Fibroblast of lung (primary cell): ENCODE results near the gene RCOR1. TPM values are rescaled to one million over a fixed set of nuclear protein-coding genes. Genes with fewer than 3 reads are reported as not detected.

Source experiments
- DNase-seq, 2 donors: peaks; one replicate each; pipeline versions ENCODE4 v3.0.0 to v3.0.0-alpha.2; 2010; ENCODE audit warnings: low read depth in 2 of 2
- H2AFZ ChIP-seq: 2 replicates; pipeline ENCODE4 v1.5.1; 2012; ENCODE audit warnings: low read length, control low read depth, inconsistent platforms
- H3K27ac ChIP-seq: 2 replicates; pipeline ENCODE4 v1.5.1; 2011; ENCODE audit warnings: low read length, control low read depth; ENCODE audit not compliant: insufficient read depth
- H3K27me3 ChIP-seq: 2 replicates; pipeline ENCODE4 v1.5.1; 2011; ENCODE audit warnings: mild to moderate bottlenecking, low read length; ENCODE audit not compliant: control insufficient read depth, insufficient read depth
- H3K36me3 ChIP-seq: 2 replicates; pipeline ENCODE4 v1.5.1; 2011; ENCODE audit warnings: low read length; ENCODE audit not compliant: control insufficient read depth, insufficient read depth
- H3K4me1 ChIP-seq: 2 replicates; pipeline ENCODE4 v1.5.1; 2011; ENCODE audit warnings: low read length; ENCODE audit not compliant: control insufficient read depth, insufficient read depth; ENCODE audit errors: extremely low read depth
- H3K4me2 ChIP-seq: 2 replicates; pipeline ENCODE4 v1.5.1; 2011; ENCODE audit warnings: low read length, control low read depth; ENCODE audit not compliant: insufficient read depth; ENCODE audit errors: extremely low read depth
- H3K4me3 ChIP-seq, 4 experiments: fragments of 200-600 bp in 1 of 4; sonication (generic) in 1 of 4; replicated peaks in 1 of 4; 2 replicates each; pipeline ENCODE4 v1.5.1; 2011 to 2016; ENCODE audit warnings: low read length in 4 of 4, low read depth in 3 of 4, mild to moderate bottlenecking in 3 of 4, control low read depth in 2 of 4, inconsistent platforms in 1 of 4, mixed read lengths in 1 of 4; ENCODE audit not compliant: insufficient read depth in 1 of 4; ENCODE audit errors: control extremely low read depth in 1 of 4
- H3K79me2 ChIP-seq: 2 replicates; pipeline ENCODE4 v1.5.1; 2012; ENCODE audit warnings: mild to moderate bottlenecking, low read length, inconsistent platforms; ENCODE audit not compliant: control insufficient read depth, insufficient read depth
- H3K9ac ChIP-seq: 2 replicates; pipeline ENCODE4 v1.5.1; 2011; ENCODE audit warnings: mild to moderate bottlenecking, low read length, control low read depth; ENCODE audit not compliant: insufficient read depth
- H3K9me3 ChIP-seq: 2 replicates; pipeline ENCODE4 v1.5.1; 2012; ENCODE audit warnings: low read depth, low read length; ENCODE audit not compliant: control insufficient read depth, insufficient read depth
- H4K20me1 ChIP-seq: 2 replicates; pipeline ENCODE4 v1.5.1; 2011; ENCODE audit warnings: low read length; ENCODE audit not compliant: control insufficient read depth, insufficient read depth; ENCODE audit errors: extremely low read depth
- CTCF ChIP-seq, 2 donors: IDR thresholded peaks in 1 of 2; conservative IDR thresholded peaks in 1 of 2; 1 replicate in 1 of 2; 2 replicates in 1 of 2; pipeline ENCODE4 v1.5.1; 2011 to 2012; ENCODE audit warnings: low read length in 2 of 2, control low read depth in 1 of 2, inconsistent platforms in 1 of 2, low read depth in 1 of 2, mild to moderate bottlenecking in 1 of 2
- EZH2 ChIP-seq: IDR thresholded peaks from 2 replicates; pipeline ENCODE4 v1.5.1; 2012; ENCODE audit warnings: low read length, control low read depth, mild to moderate bottlenecking; ENCODE audit errors: missing control alignments
- polyA plus RNA-seq, 2 donors: library from polyadenylated mRNA; depleted of rRNA in 1 of 2; stranded (reverse) in 1 of 2; unstranded in 1 of 2; fragments of >200 nt; gene quantifications; 2 replicates each; pipeline ENCODE4 v1.2.1, GENCODE V29; 2011 to 2012; ENCODE audit warnings: missing spikeins in 1 of 2
- total RNA-seq: library from RNA; depleted of rRNA; stranded (reverse); fragments of >200 nt; gene quantifications from 2 replicates; pipeline ENCODE4 v1.2.1, GENCODE V29; 2014

RCOR1 gene
- total and polyA plus RNA-seq, 2 donors (not counting 1 experiment from before 2014, with no cell fraction given): 11.4 to 19.6 TPM

- no peak overlapping the region for H3K9ac ChIP-seq
- TF ChIP-seq EZH2: no peak
- TF ChIP-seq CTCF (conservative IDR thresholded peaks at IDR 0.05 in 1 of 2, IDR thresholded peaks at IDR 0.05 in 1 of 2; ENCODE audit: low read depth in 1 of 2, low read length in 2 of 2): no peak
- no peak overlapping the region for H3K4me3 ChIP-seq
- no peaks in the 10 kb centered on the region for H3K27me3 ChIP-seq
- peaks cover 24% of the 10 kb centered on the region for H3K79me2 ChIP-seq
- H3K4me1 ChIP-seq: peaks cover 2% of the 10 kb centered on the region
- H4K20me1 ChIP-seq: no peaks in the 10 kb centered on the region
- DNase-seq: no peak
- no peaks in the 10 kb centered on the region for H3K36me3 ChIP-seq
- H3K4me2 ChIP-seq: no peak overlapping the region
- H2AFZ ChIP-seq: no peak overlapping the region
- no peak overlapping the region for H3K27ac ChIP-seq
- no peaks in the 10 kb centered on the region for H3K9me3 ChIP-seq
These were observed 33.3 kb downstream of the RCOR1 start for GRCh38 chr14:102625564-102626296.

- H3K4me3 ChIP-seq: no peak overlapping the region
- H3K36me3 ChIP-seq: no peaks in the 10 kb centered on the region
- H3K27me3 ChIP-seq: no peaks in the 10 kb centered on the region
- TF ChIP-seq EZH2: no peak
- no peak for TF ChIP-seq CTCF (conservative IDR thresholded peaks at IDR 0.05 in 1 of 2, IDR thresholded peaks at IDR 0.05 in 1 of 2; ENCODE audit: low read depth in 1 of 2, low read length in 2 of 2)
- peaks cover 24% of the 10 kb centered on the region for H3K79me2 ChIP-seq
- H3K4me1 ChIP-seq: peaks cover 2% of the 10 kb centered on the region
- H3K27ac ChIP-seq: no peak overlapping the region
- no peak overlapping the region for H2AFZ ChIP-seq
- H4K20me1 ChIP-seq: no peaks in the 10 kb centered on the region
- no peak for DNase-seq
- no peaks in the 10 kb centered on the region for H3K9me3 ChIP-seq
- no peak overlapping the region for H3K4me2 ChIP-seq
- H3K9ac ChIP-seq: no peak overlapping the region
These were observed 34.1 kb downstream of the RCOR1 start for GRCh38 chr14:102626530-102626929.

GRCh38 chr14:102629011-102629444 lies 36.6 kb downstream of the RCOR1 start:
- Histone ChIP-seq H3K27ac (no peak overlapping the region), H3K4me2 (no peak overlapping the region), H3K9me3 (no peaks in the 10 kb centered on the region), H3K4me1 (peaks cover 2% of the 10 kb centered on the region), H3K27me3 (no peaks in the 10 kb centered on the region), H3K36me3 (no peaks in the 10 kb centered on the region), H3K9ac (no peak overlapping the region), H4K20me1 (no peaks in the 10 kb centered on the region), H3K4me3 (no peak overlapping the region), H3K79me2 (peaks cover 16% of the 10 kb centered on the region), H2AFZ (no peak overlapping the region)
- no peak for DNase-seq
- no peak for TF ChIP-seq EZH2
- TF ChIP-seq CTCF (conservative IDR thresholded peaks at IDR 0.05 in 1 of 2, IDR thresholded peaks at IDR 0.05 in 1 of 2; ENCODE audit: low read depth in 1 of 2, low read length in 2 of 2): no peak
